Heart left ventricle (tissue), 16 donors: ENCODE measurements around the gene LIME1. TPM values are rescaled to one million over a fixed set of nuclear protein-coding genes. Genes with fewer than 3 reads are reported as not detected.

Experiments used
- ATAC-seq, 4 donors: fragments of 200-7000 bp; cut with Tn5 transposase; one replicate each; pipeline ENCODE4 v1.9.1; 2020 to 2022; ENCODE audit warnings: moderate library complexity in 4 of 4, mild to moderate bottlenecking in 3 of 4, moderate number of reproducible peaks in 1 of 4
- DNase-seq, 5 donors: peaks; one replicate each; pipeline ENCODE4 v3.0.0-alpha.2; 2020
- H3K27ac ChIP-seq, 12 donors: fragments of 200-600 bp; sonication (generic) in 4 of 12; one replicate each; pipeline versions ENCODE4 v1.5.0 to v1.8.0; 2016 to 2022; ENCODE audit warnings: mild to moderate bottlenecking in 2 of 12
- H3K27me3 ChIP-seq, 9 donors: fragments of 200-600 bp; sonication (generic) in 2 of 9; one replicate each; pipeline versions ENCODE4 v1.5.1 to v1.8.0; 2016 to 2022; ENCODE audit warnings: mild to moderate bottlenecking in 3 of 9
- H3K36me3 ChIP-seq, 9 donors: fragments of 200-600 bp; sonication (generic) in 2 of 9; one replicate each; pipeline versions ENCODE4 v1.5.0 to v1.8.0; 2018 to 2022; ENCODE audit warnings: mild to moderate bottlenecking in 2 of 9
- H3K4me1 ChIP-seq, 12 donors: fragments of 200-600 bp; sonication (generic) in 4 of 12; one replicate each; pipeline versions ENCODE4 v1.5.0 to v1.8.0; 2016 to 2022; ENCODE audit warnings: mild to moderate bottlenecking in 3 of 12
- H3K4me3 ChIP-seq, 12 donors: fragments of 200-600 bp; sonication (generic) in 4 of 12; one replicate each; pipeline versions ENCODE4 v1.5.0 to v1.8.0; 2017 to 2022; ENCODE audit warnings: mild to moderate bottlenecking in 9 of 12, moderate library complexity in 4 of 12
- H3K9me3 ChIP-seq, 12 donors: fragments of 200-600 bp; sonication (generic) in 4 of 12; one replicate each; pipeline versions ENCODE4 v1.5.0 to v1.8.0; 2016 to 2022; ENCODE audit warnings: mild to moderate bottlenecking in 1 of 12
- CTCF ChIP-seq, 12 donors: fragments of 200-600 bp; sonication (generic) in 4 of 12; IDR thresholded peaks; one replicate each; pipeline versions ENCODE4 v1.5.0 to v1.8.0; 2018 to 2022; ENCODE audit warnings: antibody characterized with exemption in 12 of 12, mild to moderate bottlenecking in 5 of 12
- POLR2A ChIP-seq, 2 donors: fragments of 450-650 bp; IDR thresholded peaks; one replicate each; pipeline ENCODE4 v1.6.1; 2017; ENCODE audit warnings: antibody characterized with exemption in 2 of 2, mild to moderate bottlenecking in 2 of 2, moderate library complexity in 2 of 2
- WGBS, 4 donors: extraction: QIAGEN DNeasy Blood & Tissue Kit in 2 of 4; methylation state at CpG; one replicate each; pipeline versions ENCODE4 v1.1.5 to v1.1.7; 2013 to 2018; 5-methylcytosine and 5-hydroxymethylcytosine counted together
- intact Hi-C, 10 donors: fragments of 100-400 bp; cut with DNase I; formaldehyde crosslinking; loops; one replicate each; pipeline versions ENCODE4 v1.11.1 to v1.14.2; 2022
- polyA plus RNA-seq, 2 donors: library from polyadenylated mRNA; stranded (reverse); fragments of 200-250 nt; gene quantifications; one replicate each; pipeline ENCODE4 v1.2.3, GENCODE V29; 2013
- total RNA-seq, 9 donors: library from RNA; depleted of rRNA in 2 of 9; stranded (reverse); fragments of >200 nt in 2 of 9; fragmentation: NEBNext Ultra II Directional in 3 of 9; extraction: Animal tissue kit (Norgen Biotek cat#: 25700) in 3 of 9; gene quantifications; one replicate each; pipeline versions ENCODE4 v1.1.0 to v1.2.4, GENCODE V29; 2016 to 2023
- donor health status: ischemic (EF 13 %, LVEDD 7.1; RV severe dilation, severe dysfunction).
- donor health status: healthy with polysubstance abuse.
- donor health status: DM: no; HTN: yes; CAD: no.
- donor health status: DM: no; HTN: no; CAD: no.
- donor health status: ischemic (EF 25% LVEDD 6.9; RV normal size, moderate dysfunction).
- donor health status: ischemic (EF 25% LVEDD 5.7; RV mildly dilated, moderate dysfunction).
- donor health status: healthy.
- donor health status: DM: yes; HTN: yes; CAD: no.
- donor health status: ischemic (EF 35%, LVEDD 5.7; RV mildly dilated, moderate dysfunction).
- donor health status: nonischemic (EF 11% LVEDD 7.7; RV severe dilation, severe dysfunction).
- donor health status: DM: yes; HTN: yes; CAD: no.
- donor health status: PGD.
- donor health status: ischemic (EF 29% LVEDD 5.4; RV normal size, mild dysfunction).
- donor health status: nonischemic (EF 23%, LVEDD 6.1; RV moderate dilation, normal function).

The LIME1 gene
- total and polyA plus RNA-seq, 11 donors = 0.95 to 7.1 (median 3.4) TPM

- Histone ChIP-seq H3K27me3 (no peaks in the 10 kb centered on the region), H3K27ac (peak overlapping the region in 1 of 12 donors; percentile 17), H3K9me3 (no peaks in the 10 kb centered on the region), H3K4me1 (peaks cover 11 to 57% (median 30%) of the 10 kb centered on the region in 12 donors), H3K4me3 (no peak overlapping the region), H3K36me3 (peaks cover 0 to 39% (median 13%) of the 10 kb centered on the region in 9 donors)
- ATAC-seq = no peak
- TF ChIP-seq CTCF (IDR thresholded peaks at IDR 0.05) = no peak
- TF ChIP-seq POLR2A (IDR thresholded peaks at IDR 0.05) = no peak
- WGBS, 4 donors = 92 to 97% (median 94%) methylated on average over 18 to 21 of the region's 21 CpGs
- intact Hi-C loops = loop anchor here in 1 of 10 donors (10.0 kb wide), 1 partner anchor 281 kb away; the partner anchor contains the start of gene SAMD10
- DNase-seq = no peak
These were observed 42.5 kb upstream of the LIME1 start for GRCh38 chr20:63693733-63694583.

GRCh38 chr20:63694584-63695423, 41.7 kb upstream of the LIME1 start:
- no peak overlapping the region for H3K4me3 ChIP-seq
- peaks cover 11 to 64% (median 37%) of the 10 kb centered on the region in 12 donors for H3K4me1 ChIP-seq
- ATAC-seq = no peak
- 83 to 92% (median 88%) methylated on average over 17 to 37 of the region's 37 CpGs for WGBS, 4 donors
- intact Hi-C loops = loop anchor here in 1 of 10 donors (10.0 kb wide), 1 partner anchor 280 kb away; the partner anchor contains the start of gene SAMD10
- TF ChIP-seq CTCF (IDR thresholded peaks at IDR 0.05) (no peak), POLR2A (IDR thresholded peaks at IDR 0.05) (no peak)
- H3K36me3 ChIP-seq = peaks cover 0 to 41% (median 15%) of the 10 kb centered on the region in 9 donors
- no peak for DNase-seq
- H3K27me3 ChIP-seq = no peaks in the 10 kb centered on the region
- peak overlapping the region in 7 of 12 donors; percentile 17 to 89 (median 78) for H3K27ac ChIP-seq
- H3K9me3 ChIP-seq = no peaks in the 10 kb centered on the region

- Histone ChIP-seq H3K4me3 (no peak overlapping the region), H3K36me3 (peaks cover 0 to 45% (median 20%) of the 10 kb centered on the region in 9 donors), H3K9me3 (no peaks in the 10 kb centered on the region), H3K27ac (peak overlapping the region in 11 of 12 donors; percentile 11 to 89 (median 73)), H3K27me3 (no peaks in the 10 kb centered on the region), H3K4me1 (peaks cover 11 to 71% (median 38%) of the 10 kb centered on the region in 12 donors)
- WGBS, 4 donors = 64 to 77% (median 73%) methylated on average over 15 to 25 of the region's 25 CpGs
- intact Hi-C loops = loop anchor here in 1 of 10 donors (10.0 kb wide), 1 partner anchor 279 kb away; the partner anchor contains the start of gene SAMD10
- peak; percentile 61 to 82 (median 70) for ATAC-seq
- no peak for TF ChIP-seq CTCF (IDR thresholded peaks at IDR 0.05)
- no peak for TF ChIP-seq POLR2A (IDR thresholded peaks at IDR 0.05)
- peak; percentile 71 to 90 (median 82) for DNase-seq
These were observed 40.8 kb upstream of the LIME1 start for GRCh38 chr20:63695424-63696305.
